ENCODE results near the gene FOXO4. TPM values are rescaled to one million over a fixed set of nuclear protein-coding genes. Genes with fewer than 3 reads are reported as not detected.

The FOXO4 gene
- polyA plus RNA-seq, 1 donor (not counting 4 experiments of a cell fraction or from before 2014, with no cell fraction given), result 1.6 TPM

DNA sequence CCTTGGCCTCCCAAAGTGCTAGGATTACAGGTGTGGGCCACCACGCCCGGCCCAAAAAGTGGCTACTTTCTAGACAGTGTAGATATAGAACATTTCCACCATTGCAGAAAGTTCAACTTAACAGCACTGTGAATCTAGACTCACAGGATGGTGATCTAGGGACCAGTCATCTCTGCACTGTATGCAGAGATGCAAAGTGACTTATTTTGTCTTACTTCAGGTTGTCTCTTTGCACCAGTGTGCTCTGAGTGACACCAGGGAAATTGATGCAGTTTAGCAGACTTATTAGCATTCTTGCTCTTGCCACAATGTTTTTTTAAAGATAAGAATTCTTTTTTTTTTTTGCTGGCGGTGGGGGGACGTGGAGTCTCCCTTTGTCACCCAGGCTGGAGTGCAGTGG, 12.8 kb upstream of the FOXO4 start:
- H3K4me1 ChIP-seq (ENCODE audit: control insufficient read depth, extremely low read depth, insufficient read depth, low read length), result no peaks in the 10 kb centered on the region
- H4K20me1 ChIP-seq (ENCODE audit: control insufficient read depth, extremely low read depth, insufficient read depth, low read length), result no peaks in the 10 kb centered on the region
- dilution Hi-C loops (cut with MboI; ENCODE audit: extremely low pct_ligation_motif_present, low sequenced_read_pairs), result no loop called here
- no peak overlapping the region for H2AFZ ChIP-seq (ENCODE audit: control insufficient read depth, low read length)
- TF ChIP-seq EZH2 (IDR thresholded peaks at IDR 0.05; ENCODE audit: low read length), result no peak
- TF ChIP-seq, protein P1, sequence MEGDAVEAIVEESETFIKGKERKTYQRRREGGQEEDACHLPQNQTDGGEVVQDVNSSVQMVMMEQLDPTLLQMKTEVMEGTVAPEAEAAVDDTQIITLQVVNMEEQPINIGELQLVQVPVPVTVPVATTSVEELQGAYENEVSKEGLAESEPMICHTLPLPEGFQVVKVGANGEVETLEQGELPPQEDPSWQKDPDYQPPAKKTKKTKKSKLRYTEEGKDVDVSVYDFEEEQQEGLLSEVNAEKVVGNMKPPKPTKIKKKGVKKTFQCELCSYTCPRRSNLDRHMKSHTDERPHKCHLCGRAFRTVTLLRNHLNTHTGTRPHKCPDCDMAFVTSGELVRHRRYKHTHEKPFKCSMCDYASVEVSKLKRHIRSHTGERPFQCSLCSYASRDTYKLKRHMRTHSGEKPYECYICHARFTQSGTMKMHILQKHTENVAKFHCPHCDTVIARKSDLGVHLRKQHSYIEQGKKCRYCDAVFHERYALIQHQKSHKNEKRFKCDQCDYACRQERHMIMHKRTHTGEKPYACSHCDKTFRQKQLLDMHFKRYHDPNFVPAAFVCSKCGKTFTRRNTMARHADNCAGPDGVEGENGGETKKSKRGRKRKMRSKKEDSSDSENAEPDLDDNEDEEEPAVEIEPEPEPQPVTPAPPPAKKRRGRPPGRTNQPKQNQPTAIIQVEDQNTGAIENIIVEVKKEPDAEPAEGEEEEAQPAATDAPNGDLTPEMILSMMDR (optimal IDR thresholded peaks at IDR 0.05 in 1 of 3, IDR thresholded peaks at IDR 0.05 in 1 of 3, conservative IDR thresholded peaks at IDR 0.05 in 1 of 3; ENCODE audit: extremely low read depth in 1 of 3, insufficient read depth in 2 of 3, low read length in 3 of 3), result no peak
- H3K9me3 ChIP-seq (ENCODE audit: control insufficient read depth, low read depth, low read length), result no peaks in the 10 kb centered on the region
- H3K36me3 ChIP-seq (ENCODE audit: control insufficient read depth in 2 of 2, extremely low read depth in 1 of 2, insufficient read depth in 2 of 2, low read length in 2 of 2), result no peaks in the 10 kb centered on the region
- no peaks in the 10 kb centered on the region for H3K27me3 ChIP-seq (ENCODE audit: control insufficient read depth, extremely low read depth, insufficient read depth, low read length)
- no peak overlapping the region for H3K27ac ChIP-seq (ENCODE audit: control insufficient read depth, insufficient read depth, low read length)
- H3K4me3 ChIP-seq (ENCODE audit: control insufficient read depth in 2 of 3, extremely low read depth in 1 of 3, insufficient read depth in 2 of 3, low read depth in 1 of 3, low read length in 3 of 3), result no peak overlapping the region
- DNase-seq (ENCODE audit: low read depth, low spot score), result no peak
- H3K9me1 ChIP-seq (ENCODE audit: control insufficient read depth, extremely low read depth, insufficient read depth, low read length), result no peaks in the 10 kb centered on the region
- H3K79me2 ChIP-seq (ENCODE audit: control insufficient read depth, insufficient read depth, low read length), result no peaks in the 10 kb centered on the region
- no peak overlapping the region for H3K9ac ChIP-seq (ENCODE audit: control insufficient read depth, extremely low read depth, insufficient read depth, low read length)
- no peak overlapping the region for H3K4me2 ChIP-seq (ENCODE audit: control insufficient read depth, extremely low read depth, insufficient read depth, low read depth, low read length)
- FAIRE-seq, result no peak

DNA sequence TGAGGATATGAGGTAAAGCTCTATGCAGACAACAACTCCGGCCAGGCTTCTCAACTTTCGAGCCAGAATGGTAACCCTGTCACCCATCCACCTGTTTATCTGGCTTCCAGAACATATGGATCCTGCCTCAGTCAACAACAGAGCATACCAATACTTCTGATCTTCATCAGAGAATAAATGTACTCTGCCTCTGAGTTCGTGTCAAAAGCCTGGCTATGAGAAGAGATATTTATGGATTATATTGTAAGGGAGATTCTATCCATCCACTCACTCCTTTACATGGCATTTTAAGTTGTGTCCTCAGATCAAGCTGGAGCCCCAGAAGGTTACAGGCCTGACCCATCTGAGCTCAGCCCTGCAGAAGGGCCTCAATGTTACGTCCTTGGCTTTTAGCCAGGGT, 9.8 kb upstream of the FOXO4 start:
- no peaks in the 10 kb centered on the region for H3K4me1 ChIP-seq (ENCODE audit: control insufficient read depth, extremely low read depth, insufficient read depth, low read length)
- no peaks in the 10 kb centered on the region for H3K9me3 ChIP-seq (ENCODE audit: control insufficient read depth, low read depth, low read length)
- H3K27ac ChIP-seq (ENCODE audit: control insufficient read depth, insufficient read depth, low read length), result no peak overlapping the region
- no peak overlapping the region for H3K9ac ChIP-seq (ENCODE audit: control insufficient read depth, extremely low read depth, insufficient read depth, low read length)
- H3K4me2 ChIP-seq (ENCODE audit: control insufficient read depth, extremely low read depth, insufficient read depth, low read depth, low read length), result no peak overlapping the region
- no peak overlapping the region for H3K4me3 ChIP-seq (ENCODE audit: control insufficient read depth in 2 of 3, extremely low read depth in 1 of 3, insufficient read depth in 2 of 3, low read depth in 1 of 3, low read length in 3 of 3)
- H3K79me2 ChIP-seq (ENCODE audit: control insufficient read depth, insufficient read depth, low read length), result no peaks in the 10 kb centered on the region
- H3K36me3 ChIP-seq (ENCODE audit: control insufficient read depth in 2 of 2, extremely low read depth in 1 of 2, insufficient read depth in 2 of 2, low read length in 2 of 2), result no peaks in the 10 kb centered on the region
- H3K27me3 ChIP-seq (ENCODE audit: control insufficient read depth, extremely low read depth, insufficient read depth, low read length), result no peaks in the 10 kb centered on the region
- dilution Hi-C loops (cut with MboI; ENCODE audit: extremely low pct_ligation_motif_present, low sequenced_read_pairs), result no loop called here
- H2AFZ ChIP-seq (ENCODE audit: control insufficient read depth, low read length), result no peak overlapping the region
- FAIRE-seq (no peak), DNase-seq (ENCODE audit: low read depth, low spot score) (no peak)
- no peak for TF ChIP-seq EZH2 (IDR thresholded peaks at IDR 0.05; ENCODE audit: low read length)
- TF ChIP-seq, protein P1 (optimal IDR thresholded peaks at IDR 0.05 in 1 of 3, IDR thresholded peaks at IDR 0.05 in 1 of 3, conservative IDR thresholded peaks at IDR 0.05 in 1 of 3; ENCODE audit: extremely low read depth in 1 of 3, insufficient read depth in 2 of 3, low read length in 3 of 3), result no peak
- no peaks in the 10 kb centered on the region for H3K9me1 ChIP-seq (ENCODE audit: control insufficient read depth, extremely low read depth, insufficient read depth, low read length)
- no peaks in the 10 kb centered on the region for H4K20me1 ChIP-seq (ENCODE audit: control insufficient read depth, extremely low read depth, insufficient read depth, low read length)

All from keratinocyte (primary cell).